Fibroblast of lung (primary cell): ENCODE results near the gene THSD7B.

ENCODE experiments used
- CTCF ChIP-seq, 2 donors: IDR thresholded peaks in 1 of 2; conservative IDR thresholded peaks in 1 of 2; 1 replicate in 1 of 2; 2 replicates in 1 of 2; pipeline ENCODE4 v1.5.1; 2011 to 2012; ENCODE audit warnings: low read length in 2 of 2, control low read depth in 1 of 2, inconsistent platforms in 1 of 2, low read depth in 1 of 2, mild to moderate bottlenecking in 1 of 2
- EZH2 ChIP-seq: IDR thresholded peaks from 2 replicates; pipeline ENCODE4 v1.5.1; 2012; ENCODE audit warnings: low read length, control low read depth, mild to moderate bottlenecking; ENCODE audit errors: missing control alignments

GRCh38 chr2:137175246-137175645 is 409.9 kb downstream of the THSD7B start:
- TF ChIP-seq CTCF (conservative IDR thresholded peaks at IDR 0.05 in 1 of 2, IDR thresholded peaks at IDR 0.05 in 1 of 2; ENCODE audit: low read depth in 1 of 2, low read length in 2 of 2), result no peak
- no peak for TF ChIP-seq EZH2
